CD4-positive, alpha-beta memory T cell (primary cell): ENCODE results near the gene TFF2. TPM values are rescaled to one million over a fixed set of nuclear protein-coding genes. Genes with fewer than 3 reads are reported as not detected.

Experiments used
- CTCF ChIA-PET: fragments of 350-600 bp; sonication (Branson Sonifier 250); formaldehyde crosslinking; loops from one replicate; lab custom pipeline; 2021; ENCODE audit warnings: inconsistent platforms; ENCODE audit not compliant: partially characterized antibody; lab: Charles Lee
- POLR2A ChIA-PET: fragments of 350-600 bp; sonication (Branson Sonifier 250); formaldehyde crosslinking; loops from one replicate; lab custom pipeline; 2021; ENCODE audit not compliant: partially characterized antibody; lab: Charles Lee
- DNase-seq, 5 donors: peaks; one replicate each; pipeline versions ENCODE4 v3.0.0 to v3.0.0-alpha.2; 2020 to 2022; ENCODE audit warnings: mixed read lengths in 1 of 5
- H3K27ac ChIP-seq: one replicate; pipeline ENCODE4 v1.7.0; 2013; ENCODE audit warnings: low read depth, low read length
- H3K27me3 ChIP-seq: 2 replicates; pipeline ENCODE4 v1.7.0; 2013; ENCODE audit warnings: mild to moderate bottlenecking, low read length, moderate library complexity; ENCODE audit not compliant: insufficient read depth
- H3K36me3 ChIP-seq: 2 replicates; pipeline ENCODE4 v1.7.0; 2013; ENCODE audit warnings: mild to moderate bottlenecking, low read length, moderate library complexity; ENCODE audit not compliant: insufficient read depth
- H3K4me1 ChIP-seq: 2 replicates; pipeline ENCODE4 v1.7.0; 2013; ENCODE audit warnings: mild to moderate bottlenecking, low read length, moderate library complexity; ENCODE audit not compliant: insufficient read depth
- H3K4me3 ChIP-seq, 2 donors: one replicate each; pipeline ENCODE4 v1.7.0; 2013; ENCODE audit warnings: low read length in 2 of 2, mild to moderate bottlenecking in 1 of 2
- H3K9me3 ChIP-seq, 2 donors: one replicate each; pipeline ENCODE4 v1.7.0; 2013; ENCODE audit warnings: low read length in 2 of 2, control low read depth in 1 of 2; ENCODE audit not compliant: control insufficient read depth in 1 of 2
- H3K27ac Mint-ChIP-seq, 7 donors: one replicate each; pipeline ENCODE4 v1.8.0; 2020 to 2021; ENCODE audit warnings: mixed read lengths in 7 of 7, mild to moderate bottlenecking in 6 of 7, inconsistent platforms in 3 of 7, moderate library complexity in 3 of 7
- H3K27me3 Mint-ChIP-seq, 2 donors: one replicate each; pipeline ENCODE4 v1.8.0; 2020 to 2021; ENCODE audit warnings: mixed read lengths in 2 of 2
- H3K36me3 Mint-ChIP-seq, 2 donors: one replicate each; pipeline ENCODE4 v1.8.0; 2020 to 2021; ENCODE audit warnings: mixed read lengths in 2 of 2, inconsistent platforms in 1 of 2, mild to moderate bottlenecking in 1 of 2
- H3K4me1 Mint-ChIP-seq, 4 donors: one replicate each; pipeline ENCODE4 v1.8.0; 2020 to 2021; ENCODE audit warnings: mixed read lengths in 4 of 4, mild to moderate bottlenecking in 1 of 4
- H3K4me3 Mint-ChIP-seq, 8 donors: one replicate each; pipeline ENCODE4 v1.8.0; 2020 to 2021; ENCODE audit warnings: mixed read lengths in 8 of 8, mild to moderate bottlenecking in 7 of 8, moderate library complexity in 6 of 8, inconsistent platforms in 3 of 8
- H3K9me3 Mint-ChIP-seq, 8 donors: one replicate each; pipeline ENCODE4 v1.8.0; 2020 to 2021; ENCODE audit warnings: mixed read lengths in 8 of 8, mild to moderate bottlenecking in 5 of 8, inconsistent platforms in 3 of 8, moderate library complexity in 1 of 8
- intact Hi-C: fragments of 100-400 bp; cut with micrococcal nuclease; formaldehyde crosslinking; loops from one replicate; pipeline ENCODE4 v1.15.1; 2023
- polyA plus RNA-seq, 2 donors: library from polyadenylated mRNA; unstranded; fragments of 300-500 nt; fragmentation: Illumina TruSeq; gene quantifications; one replicate each; pipeline ENCODE4 v1.2.3, GENCODE V29; 2021
- total RNA-seq, 2 experiments: library from RNA; stranded (reverse); gene quantifications; one replicate each; pipeline ENCODE4 v1.2.3, GENCODE V29; 2021

Gene TFF2
- total and polyA plus RNA-seq, 4 experiments from 2014 or later = not detected

- Mint-ChIP-seq H3K36me3 (peaks cover 3 to 8% of the 10 kb centered on the region in 2 donors), H3K9me3 (peaks cover 2 to 33% (median 20%) of the 10 kb centered on the region in 8 donors), H3K27me3 (peaks cover 3 to 7% of the 10 kb centered on the region in 2 donors), H3K27ac (no peak overlapping the region), H3K4me3 (no peak overlapping the region), H3K4me1 (no peaks in the 10 kb centered on the region)
- ChIA-PET CTCF (no interaction called here), POLR2A (no interaction called here)
- intact Hi-C loops = no loop called here
- no peaks in the 10 kb centered on the region for H3K4me1 ChIP-seq
- H3K4me3 ChIP-seq = no peak overlapping the region
- H3K27me3 ChIP-seq = no peaks in the 10 kb centered on the region
- H3K9me3 ChIP-seq = no peaks in the 10 kb centered on the region
- H3K27ac ChIP-seq = no peak overlapping the region
- no peaks in the 10 kb centered on the region for H3K36me3 ChIP-seq
- DNase-seq = no peak
Measured at GRCh38 chr21:42356046-42356445, 5.3 kb upstream of the TFF2 start.

- ChIA-PET CTCF (no interaction called here), POLR2A (no interaction called here)
Measured at GRCh38 chr21:42353623-42354022, 2.8 kb upstream of the TFF2 start.

GRCh38 chr21:42352441-42353095 is 1.8 kb upstream of the TFF2 start:
- Histone ChIP-seq H3K4me3 (no peak overlapping the region), H3K9me3 (no peaks in the 10 kb centered on the region), H3K36me3 (no peaks in the 10 kb centered on the region), H3K27ac (no peak overlapping the region), H3K4me1 (no peaks in the 10 kb centered on the region), H3K27me3 (no peaks in the 10 kb centered on the region)
- Mint-ChIP-seq H3K36me3 (peaks cover 3 to 8% of the 10 kb centered on the region in 2 donors), H3K27me3 (peaks cover 3 to 5% of the 10 kb centered on the region in 2 donors), H3K4me3 (no peak overlapping the region), H3K9me3 (peaks cover 2 to 31% (median 20%) of the 10 kb centered on the region in 8 donors), H3K4me1 (no peaks in the 10 kb centered on the region), H3K27ac (no peak overlapping the region)
- DNase-seq = no peak
- CTCF ChIA-PET = no interaction called here
- POLR2A ChIA-PET = no interaction called here
- intact Hi-C loops = no loop called here

More at GRCh38 chr21:42353623-42354022, 2.8 kb upstream of the TFF2 start:
- H3K9me3 ChIP-seq = no peaks in the 10 kb centered on the region
- no peak overlapping the region for H3K27ac Mint-ChIP-seq
- peaks cover 3 to 8% of the 10 kb centered on the region in 2 donors for H3K36me3 Mint-ChIP-seq
- intact Hi-C loops = no loop called here
- DNase-seq = no peak
- H3K4me1 Mint-ChIP-seq = no peaks in the 10 kb centered on the region
- H3K4me3 Mint-ChIP-seq = no peak overlapping the region
- no peak overlapping the region for H3K27ac ChIP-seq
- H3K27me3 ChIP-seq = no peaks in the 10 kb centered on the region
- H3K36me3 ChIP-seq = no peaks in the 10 kb centered on the region
- H3K9me3 Mint-ChIP-seq = peaks cover 2 to 31% (median 20%) of the 10 kb centered on the region in 8 donors
- peaks cover 3 to 7% of the 10 kb centered on the region in 2 donors for H3K27me3 Mint-ChIP-seq
- no peaks in the 10 kb centered on the region for H3K4me1 ChIP-seq
- H3K4me3 ChIP-seq = no peak overlapping the region

GRCh38 chr21:42351626-42352440 is 1.0 kb upstream of the TFF2 start:
- Histone ChIP-seq H3K27me3 (no peaks in the 10 kb centered on the region), H3K9me3 (no peaks in the 10 kb centered on the region), H3K36me3 (no peaks in the 10 kb centered on the region), H3K4me3 (no peak overlapping the region), H3K27ac (no peak overlapping the region), H3K4me1 (no peaks in the 10 kb centered on the region)
- intact Hi-C loops = no loop called here
- H3K27ac Mint-ChIP-seq = no peak overlapping the region
- peaks cover 3 to 5% of the 10 kb centered on the region in 2 donors for H3K27me3 Mint-ChIP-seq
- POLR2A ChIA-PET = no interaction called here
- H3K4me1 Mint-ChIP-seq = no peaks in the 10 kb centered on the region
- DNase-seq = no peak
- H3K36me3 Mint-ChIP-seq = peaks cover 3 to 8% of the 10 kb centered on the region in 2 donors
- H3K9me3 Mint-ChIP-seq = peaks cover 2 to 28% (median 17%) of the 10 kb centered on the region in 8 donors
- CTCF ChIA-PET = no interaction called here
- H3K4me3 Mint-ChIP-seq = no peak overlapping the region

GRCh38 chr21:42350318-42350910 is 380 bp downstream of the TFF2 start:
- H3K27ac Mint-ChIP-seq = no peak overlapping the region
- DNase-seq = no peak
- no peaks in the 10 kb centered on the region for H3K27me3 ChIP-seq
- POLR2A ChIA-PET = no interaction called here
- peaks cover 3 to 5% of the 10 kb centered on the region in 2 donors for H3K27me3 Mint-ChIP-seq
- no peak overlapping the region for H3K4me3 Mint-ChIP-seq
- H3K36me3 ChIP-seq = no peaks in the 10 kb centered on the region
- no peaks in the 10 kb centered on the region for H3K9me3 ChIP-seq
- no peaks in the 10 kb centered on the region for H3K4me1 ChIP-seq
- intact Hi-C loops = no loop called here
- CTCF ChIA-PET = no interaction called here
- peaks cover under 1 to 18% (median 12%) of the 10 kb centered on the region in 8 donors for H3K9me3 Mint-ChIP-seq
- H3K4me3 ChIP-seq = no peak overlapping the region
- H3K4me1 Mint-ChIP-seq = no peaks in the 10 kb centered on the region
- H3K27ac ChIP-seq = no peak overlapping the region
- peaks cover 3% of the 10 kb centered on the region in 2 donors for H3K36me3 Mint-ChIP-seq

- intact Hi-C loops = no loop called here
- H3K36me3 Mint-ChIP-seq = peaks cover 3% of the 10 kb centered on the region in 2 donors
- ChIA-PET POLR2A (interaction anchor here (1.4 kb wide), 1 partner anchor 55 kb away, joined by 5 read pairs; no protein-coding TSS in a partner anchor), CTCF (interaction anchor here (1.0 kb wide), 1 partner anchor 12 kb away, joined by 5 read pairs; no protein-coding TSS in a partner anchor)
- H3K9me3 Mint-ChIP-seq = peaks cover 0 to 11% (median 6%) of the 10 kb centered on the region in 8 donors
- Histone ChIP-seq H3K27ac (no peak overlapping the region), H3K4me3 (no peak overlapping the region), H3K36me3 (no peaks in the 10 kb centered on the region), H3K4me1 (no peaks in the 10 kb centered on the region), H3K9me3 (no peaks in the 10 kb centered on the region), H3K27me3 (no peaks in the 10 kb centered on the region)
- DNase-seq = no peak
- H3K4me3 Mint-ChIP-seq = no peak overlapping the region
- no peaks in the 10 kb centered on the region for H3K4me1 Mint-ChIP-seq
- H3K27me3 Mint-ChIP-seq = peaks cover 3 to 5% of the 10 kb centered on the region in 2 donors
- no peak overlapping the region for H3K27ac Mint-ChIP-seq
Measured at GRCh38 chr21:42349420-42350317, 1.1 kb downstream of the TFF2 start.
